ENCODE results near the gene DNAH3. TPM values are rescaled to one million over a fixed set of nuclear protein-coding genes. Genes with fewer than 3 reads are reported as not detected.

DNAH3 gene
- total RNA-seq, 1 experiment from 2014 or later: 4.4 TPM

GRCh38 chr16:21088646-21089538, 61.8 kb downstream of the DNAH3 start:
- no peak overlapping the region for H3K4me3 ChIP-seq (ENCODE audit: low read depth, low read length)
- CTCF ChIA-PET: interaction anchor here (1.7 kb wide), 1 partner anchor 13 kb away, joined by 6 read pairs; no protein-coding TSS in a partner anchor
- H3K4me3 Mint-ChIP-seq (ENCODE audit: unreplicated experiment): no peak overlapping the region
- no peak overlapping the region for H3K27ac Mint-ChIP-seq (ENCODE audit: unreplicated experiment)
- no peaks in the 10 kb centered on the region for H3K9me3 ChIP-seq
- no peaks in the 10 kb centered on the region for H3K4me1 ChIP-seq
- H3K36me3 Mint-ChIP-seq (ENCODE audit: insufficient read depth, unreplicated experiment): no peaks in the 10 kb centered on the region
- POLR2A ChIA-PET: no interaction called here
- no peaks in the 10 kb centered on the region for H3K27me3 Mint-ChIP-seq (ENCODE audit: insufficient read depth, unreplicated experiment)
- no peak for TF ChIP-seq CTCF (IDR thresholded peaks at IDR 0.05; ENCODE audit: insufficient read depth in 1 of 2, low read depth in 1 of 2, low read length in 1 of 2, severe bottlenecking in 1 of 2, unreplicated experiment in 1 of 2)
- H3K36me3 ChIP-seq (ENCODE audit: control insufficient read depth, insufficient read depth, low read length): no peaks in the 10 kb centered on the region
- no peak for DNase-seq
- H3K4me1 Mint-ChIP-seq (ENCODE audit: low read depth, unreplicated experiment): no peaks in the 10 kb centered on the region
- H3K9me3 Mint-ChIP-seq (ENCODE audit: unreplicated experiment): no peaks in the 10 kb centered on the region
- no peaks in the 10 kb centered on the region for H3K27me3 ChIP-seq (replicated peaks; ENCODE audit: control insufficient read depth, insufficient read depth, low read length)
- intact Hi-C loops (cut with micrococcal nuclease; ENCODE audit: unreplicated experiment): no loop called here
- no TSS peak for BruUV-seq (replicated peaks)

GRCh38 chr16:21088143-21088542, 62.5 kb downstream of the DNAH3 start:
- no peak overlapping the region for H3K27ac Mint-ChIP-seq (ENCODE audit: unreplicated experiment)
- ChIA-PET CTCF (interaction anchor here (1.7 kb wide), 1 partner anchor 14 kb away, joined by 6 read pairs; no protein-coding TSS in a partner anchor), POLR2A (no interaction called here)
- H3K4me3 ChIP-seq (ENCODE audit: low read depth, low read length): no peak overlapping the region
- H3K9me3 ChIP-seq: no peaks in the 10 kb centered on the region
- H3K4me1 ChIP-seq: no peaks in the 10 kb centered on the region
- BruUV-seq (replicated peaks): no TSS peak
- H3K27me3 ChIP-seq (replicated peaks; ENCODE audit: control insufficient read depth, insufficient read depth, low read length): no peaks in the 10 kb centered on the region
- DNase-seq: no peak
- H3K27me3 Mint-ChIP-seq (ENCODE audit: insufficient read depth, unreplicated experiment): no peaks in the 10 kb centered on the region
- no peak overlapping the region for H3K4me3 Mint-ChIP-seq (ENCODE audit: unreplicated experiment)
- no peaks in the 10 kb centered on the region for H3K9me3 Mint-ChIP-seq (ENCODE audit: unreplicated experiment)
- TF ChIP-seq CTCF (IDR thresholded peaks at IDR 0.05; ENCODE audit: insufficient read depth in 1 of 2, low read depth in 1 of 2, low read length in 1 of 2, severe bottlenecking in 1 of 2, unreplicated experiment in 1 of 2): no peak
- intact Hi-C loops (cut with micrococcal nuclease; ENCODE audit: unreplicated experiment): no loop called here
- H3K4me1 Mint-ChIP-seq (ENCODE audit: low read depth, unreplicated experiment): no peaks in the 10 kb centered on the region
- no peaks in the 10 kb centered on the region for H3K36me3 ChIP-seq (ENCODE audit: control insufficient read depth, insufficient read depth, low read length)
- no peaks in the 10 kb centered on the region for H3K36me3 Mint-ChIP-seq (ENCODE audit: insufficient read depth, unreplicated experiment)

GRCh38 chr16:21084631-21085225, 65.9 kb downstream of the DNAH3 start:
- H3K4me1 ChIP-seq: no peaks in the 10 kb centered on the region
- no peak overlapping the region for H3K27ac Mint-ChIP-seq (ENCODE audit: unreplicated experiment)
- BruUV-seq (replicated peaks): no TSS peak
- no peaks in the 10 kb centered on the region for H3K27me3 Mint-ChIP-seq (ENCODE audit: insufficient read depth, unreplicated experiment)
- no peak overlapping the region for H3K4me3 Mint-ChIP-seq (ENCODE audit: unreplicated experiment)
- no peaks in the 10 kb centered on the region for H3K27me3 ChIP-seq (replicated peaks; ENCODE audit: control insufficient read depth, insufficient read depth, low read length)
- no peak for TF ChIP-seq CTCF (IDR thresholded peaks at IDR 0.05; ENCODE audit: insufficient read depth in 1 of 2, low read depth in 1 of 2, low read length in 1 of 2, severe bottlenecking in 1 of 2, unreplicated experiment in 1 of 2)
- H3K4me3 ChIP-seq (ENCODE audit: low read depth, low read length): no peak overlapping the region
- DNase-seq: no peak
- ChIA-PET POLR2A (no interaction called here), CTCF (no interaction called here)
- no peaks in the 10 kb centered on the region for H3K9me3 ChIP-seq
- H3K36me3 ChIP-seq (ENCODE audit: control insufficient read depth, insufficient read depth, low read length): no peaks in the 10 kb centered on the region
- H3K4me1 Mint-ChIP-seq (ENCODE audit: low read depth, unreplicated experiment): no peaks in the 10 kb centered on the region
- no peaks in the 10 kb centered on the region for H3K9me3 Mint-ChIP-seq (ENCODE audit: unreplicated experiment)
- intact Hi-C loops (cut with micrococcal nuclease; ENCODE audit: unreplicated experiment): loop anchor here (5.0 kb wide), 1 partner anchor 182 kb away; the partner anchor contains the start of genes DCUN1D3 and LYRM1
- no peaks in the 10 kb centered on the region for H3K36me3 Mint-ChIP-seq (ENCODE audit: insufficient read depth, unreplicated experiment)

Measured in Caco-2 (cell line).